Measurements from ENCODE around the gene PASK. TPM values are rescaled to one million over a fixed set of nuclear protein-coding genes. Genes with fewer than 3 reads are reported as not detected.

Gene PASK
- total and polyA plus RNA-seq, 2 experiments from 2014 or later: 7.0 to 11.9 TPM

DNA sequence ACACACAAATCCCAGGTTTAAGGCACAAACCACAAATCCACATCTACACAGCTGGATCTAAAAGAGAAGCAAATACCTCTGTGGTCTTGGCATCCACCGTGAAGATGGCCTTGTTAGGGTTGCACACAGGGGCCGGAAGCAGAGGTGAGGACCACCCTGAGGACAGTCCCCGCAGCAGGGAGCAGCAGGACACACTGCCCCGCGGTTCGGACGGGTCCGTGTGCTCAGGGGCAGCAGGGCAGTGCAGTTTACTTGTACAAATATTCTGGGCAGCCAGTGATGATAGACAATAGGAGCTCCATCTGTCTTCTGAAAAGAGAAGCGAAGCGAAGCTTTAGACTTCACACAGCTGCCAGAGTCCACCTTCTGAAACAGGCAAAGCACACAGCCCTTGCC lies 8.8 kb downstream of the PASK start:
- Histone ChIP-seq H3K27ac (no peak overlapping the region), H3K4me1 (ENCODE audit: low read depth) (no peaks in the 10 kb centered on the region), H3K4me3 (no peak overlapping the region), H3K27me3 (no peaks in the 10 kb centered on the region), H3K9me3 (ENCODE audit: low read depth) (no peaks in the 10 kb centered on the region), H3K36me3 (no peaks in the 10 kb centered on the region)
- TF ChIP-seq, protein P1, sequence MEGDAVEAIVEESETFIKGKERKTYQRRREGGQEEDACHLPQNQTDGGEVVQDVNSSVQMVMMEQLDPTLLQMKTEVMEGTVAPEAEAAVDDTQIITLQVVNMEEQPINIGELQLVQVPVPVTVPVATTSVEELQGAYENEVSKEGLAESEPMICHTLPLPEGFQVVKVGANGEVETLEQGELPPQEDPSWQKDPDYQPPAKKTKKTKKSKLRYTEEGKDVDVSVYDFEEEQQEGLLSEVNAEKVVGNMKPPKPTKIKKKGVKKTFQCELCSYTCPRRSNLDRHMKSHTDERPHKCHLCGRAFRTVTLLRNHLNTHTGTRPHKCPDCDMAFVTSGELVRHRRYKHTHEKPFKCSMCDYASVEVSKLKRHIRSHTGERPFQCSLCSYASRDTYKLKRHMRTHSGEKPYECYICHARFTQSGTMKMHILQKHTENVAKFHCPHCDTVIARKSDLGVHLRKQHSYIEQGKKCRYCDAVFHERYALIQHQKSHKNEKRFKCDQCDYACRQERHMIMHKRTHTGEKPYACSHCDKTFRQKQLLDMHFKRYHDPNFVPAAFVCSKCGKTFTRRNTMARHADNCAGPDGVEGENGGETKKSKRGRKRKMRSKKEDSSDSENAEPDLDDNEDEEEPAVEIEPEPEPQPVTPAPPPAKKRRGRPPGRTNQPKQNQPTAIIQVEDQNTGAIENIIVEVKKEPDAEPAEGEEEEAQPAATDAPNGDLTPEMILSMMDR (IDR thresholded peaks at IDR 0.05; ENCODE audit: low read depth, low read length): no peak
- no peak for DNase-seq (ENCODE audit: low read depth in 1 of 2, low spot score in 1 of 2)

DNA sequence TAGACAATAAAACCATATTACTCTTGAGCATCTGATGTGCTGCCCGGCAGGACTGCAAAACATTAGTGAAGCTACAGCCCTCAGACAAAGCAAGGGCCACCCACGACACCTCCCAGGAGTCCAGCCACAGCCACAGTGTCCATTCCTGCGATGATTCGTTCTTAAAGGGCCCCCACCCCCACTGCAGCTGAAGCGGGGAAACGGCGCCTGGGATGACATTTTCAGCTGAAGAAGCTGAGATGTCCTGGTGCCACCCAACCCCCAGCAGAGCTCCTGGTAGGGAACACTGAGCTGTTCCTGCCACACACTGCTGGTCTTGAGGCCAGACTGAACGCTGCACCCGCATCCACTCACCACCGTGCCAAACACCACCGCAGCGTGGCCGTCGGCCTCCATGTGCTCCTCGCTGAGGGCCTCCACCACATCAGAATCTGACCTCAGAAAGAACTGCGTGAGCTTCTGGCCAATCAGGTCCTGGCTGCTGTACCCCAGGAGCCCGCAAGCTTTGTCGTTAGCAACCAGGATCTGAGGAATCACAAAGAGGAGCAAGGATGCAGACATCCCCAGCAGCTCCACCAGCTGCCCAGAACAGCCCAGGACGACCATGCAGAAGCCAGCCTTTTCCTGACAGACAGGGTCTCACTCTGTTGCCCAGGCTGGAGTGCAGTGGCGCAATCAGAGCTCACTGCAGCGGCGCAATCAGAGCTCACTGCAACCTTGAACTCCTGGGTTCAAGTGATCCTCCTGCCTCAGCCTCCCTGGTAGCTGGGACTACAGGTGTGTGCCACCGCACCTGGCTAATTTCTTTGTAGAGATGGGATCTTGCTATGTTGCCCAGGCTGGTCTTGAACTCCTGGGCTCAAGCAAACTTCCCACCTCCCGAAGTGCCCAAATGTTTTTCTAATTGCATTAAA lies 9.5 kb downstream of the PASK start:
- Histone ChIP-seq H3K4me1 (ENCODE audit: low read depth) (no peaks in the 10 kb centered on the region), H3K9me3 (ENCODE audit: low read depth) (no peaks in the 10 kb centered on the region), H3K4me3 (no peak overlapping the region), H3K36me3 (no peaks in the 10 kb centered on the region), H3K27me3 (no peaks in the 10 kb centered on the region), H3K27ac (no peak overlapping the region)
- no peak for DNase-seq (ENCODE audit: low read depth in 1 of 2, low spot score in 1 of 2)
- TF ChIP-seq, protein P1 (IDR thresholded peaks at IDR 0.05; ENCODE audit: low read depth, low read length): no peak

DNA sequence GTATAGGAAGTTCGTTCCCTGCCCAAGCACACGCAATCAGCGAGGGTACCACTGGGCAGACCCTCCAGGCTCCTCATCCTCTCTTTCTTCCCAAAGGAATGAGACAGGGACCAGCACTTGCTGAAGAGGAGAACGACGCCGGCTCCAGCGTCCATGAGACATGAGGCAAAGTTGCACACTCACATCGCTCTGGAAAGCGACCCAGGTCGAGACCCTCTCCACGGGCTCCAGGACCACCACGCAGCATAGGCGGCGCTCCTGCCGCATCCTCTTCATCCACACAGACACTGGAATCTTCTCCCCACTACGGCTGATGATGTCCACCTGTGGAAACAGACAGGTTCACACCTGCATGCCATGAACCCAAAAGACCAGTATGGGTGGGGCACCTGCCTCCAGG lies 10.8 kb downstream of the PASK start:
- Histone ChIP-seq H3K36me3 (no peaks in the 10 kb centered on the region), H3K9me3 (ENCODE audit: low read depth) (no peaks in the 10 kb centered on the region), H3K4me3 (no peak overlapping the region), H3K27ac (no peak overlapping the region), H3K27me3 (no peaks in the 10 kb centered on the region), H3K4me1 (ENCODE audit: low read depth) (no peaks in the 10 kb centered on the region)
- no peak for DNase-seq (ENCODE audit: low read depth in 1 of 2, low spot score in 1 of 2)
- TF ChIP-seq, protein P1 (IDR thresholded peaks at IDR 0.05; ENCODE audit: low read depth, low read length): no peak

DNA sequence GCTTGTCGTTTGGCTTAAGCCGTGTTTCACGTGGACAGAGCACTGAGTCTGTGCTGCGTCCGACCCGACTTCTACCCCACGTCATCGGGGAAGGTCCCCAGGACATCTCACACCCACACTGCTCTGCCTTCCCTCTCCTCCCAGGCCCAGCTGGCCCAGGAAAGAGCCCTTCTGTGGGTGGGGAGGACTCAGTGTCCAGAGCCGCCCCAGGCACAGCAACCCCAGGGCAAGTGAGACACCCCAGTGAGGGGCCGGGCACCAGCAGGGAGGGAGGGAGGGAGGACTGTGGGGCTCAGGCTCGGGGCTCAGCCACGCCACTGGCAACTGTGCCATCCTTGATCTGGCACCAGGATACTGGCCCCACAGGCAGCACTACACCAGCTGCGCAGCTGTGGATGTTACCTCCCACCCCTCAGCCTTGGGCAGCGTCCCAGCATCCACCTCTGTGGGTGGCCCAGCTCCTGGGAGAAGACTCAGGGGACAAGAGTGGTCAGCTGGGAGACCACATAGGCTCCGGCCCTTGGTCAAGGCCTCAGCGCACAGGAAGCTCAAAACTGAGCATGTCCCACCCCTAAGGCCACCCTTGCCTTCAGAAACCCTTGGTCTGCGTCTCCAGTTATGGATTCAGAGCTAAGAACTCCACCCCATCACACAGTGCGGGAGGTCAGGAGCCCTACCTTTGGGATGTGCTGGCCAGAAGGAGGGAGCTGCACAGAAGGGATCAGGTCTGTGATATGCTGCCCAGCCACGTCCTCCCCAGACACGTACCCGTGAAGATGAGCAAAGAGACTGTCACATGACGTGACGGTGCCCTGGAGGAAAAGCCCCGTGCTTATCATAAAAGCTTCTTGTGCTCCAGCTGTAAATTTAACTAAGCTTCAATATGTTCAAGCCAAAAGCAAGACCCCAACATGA lies 11.7 kb downstream of the PASK start:
- H3K27me3 ChIP-seq: no peaks in the 10 kb centered on the region
- no peak for DNase-seq (ENCODE audit: low read depth in 1 of 2, low spot score in 1 of 2)
- no peak overlapping the region for H3K27ac ChIP-seq
- H3K9me3 ChIP-seq (ENCODE audit: low read depth): no peaks in the 10 kb centered on the region
- H3K4me3 ChIP-seq: no peak overlapping the region
- TF ChIP-seq, protein P1 (IDR thresholded peaks at IDR 0.05; ENCODE audit: low read depth, low read length): no peak
- no peaks in the 10 kb centered on the region for H3K36me3 ChIP-seq
- H3K4me1 ChIP-seq (ENCODE audit: low read depth): no peaks in the 10 kb centered on the region

DNA sequence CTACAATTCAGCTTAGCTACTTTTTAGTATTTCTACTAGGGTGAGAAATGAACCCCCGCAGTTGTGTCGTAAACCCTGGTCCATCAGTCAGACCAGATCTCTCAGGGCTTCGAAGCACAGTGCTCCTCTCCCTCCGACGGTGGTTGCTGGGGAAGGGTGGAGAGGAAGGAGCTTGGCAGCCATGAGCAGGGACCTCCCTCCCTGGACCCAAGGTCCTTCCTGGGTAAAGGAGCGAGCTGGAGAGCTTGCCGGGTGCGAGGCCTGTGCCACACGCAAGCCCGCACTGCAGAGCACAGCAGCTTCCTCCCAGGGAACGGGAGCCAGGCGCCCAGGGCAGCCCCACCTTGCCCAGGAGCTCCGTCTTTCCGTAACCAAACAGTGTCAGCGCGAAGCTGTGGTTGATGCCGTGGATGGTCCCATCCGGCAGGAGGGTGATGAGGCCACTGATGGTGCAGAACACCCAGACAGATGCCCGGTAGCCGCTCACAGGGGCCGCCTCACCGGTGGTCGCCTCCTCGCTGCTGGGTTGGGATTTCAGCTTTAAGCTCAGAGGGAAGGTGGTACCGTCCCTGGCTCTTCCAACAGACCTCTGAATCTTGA lies 12.5 kb downstream of the PASK start:
- TF ChIP-seq, protein P1 (IDR thresholded peaks at IDR 0.05; ENCODE audit: low read depth, low read length): no peak
- H3K36me3 ChIP-seq: no peaks in the 10 kb centered on the region
- no peaks in the 10 kb centered on the region for H3K27me3 ChIP-seq
- no peak overlapping the region for H3K27ac ChIP-seq
- DNase-seq (ENCODE audit: low read depth in 1 of 2, low spot score in 1 of 2): no peak
- H3K4me3 ChIP-seq: no peak overlapping the region
- no peaks in the 10 kb centered on the region for H3K4me1 ChIP-seq (ENCODE audit: low read depth)
- H3K9me3 ChIP-seq (ENCODE audit: low read depth): no peaks in the 10 kb centered on the region

Data from cardiac muscle cell (in vitro differentiated cells and primary cell).